HEK293 (cell line): Measurements from ENCODE around the gene RABEP2.

Source experiments
- SCRT1 ChIP-seq: fragments of 450-650 bp; formaldehyde crosslinking; IDR thresholded peaks from 2 replicates; pipeline ENCODE4 v1.5.1; 2016; ENCODE audit warnings: missing biosample characterization, missing genetic modification characterization, borderline replicate concordance
- SP3 ChIP-seq: fragments of 450-650 bp; formaldehyde crosslinking; IDR thresholded peaks from 2 replicates; pipeline ENCODE4 v1.5.1; 2016; ENCODE audit warnings: missing biosample characterization, missing genetic modification characterization
- TRIM28 ChIP-seq: IDR thresholded peaks from 2 replicates; pipeline ENCODE4 v1.6.1; 2011; ENCODE audit warnings: low read length, control low read depth, borderline replicate concordance
- ZNF138 ChIP-seq: fragments of 450-650 bp; formaldehyde crosslinking; IDR thresholded peaks from 2 replicates; pipeline ENCODE4 v1.5.1; 2016; ENCODE audit warnings: missing biosample characterization, missing genetic modification characterization, borderline replicate concordance
- TF ChIP-seq, protein P1 (sequence below): fragments of 450-650 bp; formaldehyde crosslinking; IDR thresholded peaks from 2 replicates; pipeline ENCODE4 v1.5.1; 2016; ENCODE audit warnings: missing biosample characterization, missing genetic modification characterization
- TF ChIP-seq, protein P2 (sequence below): fragments of 450-650 bp; formaldehyde crosslinking; IDR thresholded peaks from 2 replicates; pipeline ENCODE4 v1.5.1; 2017; ENCODE audit warnings: missing biosample characterization, missing genetic modification characterization
- TF ChIP-seq, protein P3 (sequence below): sonication (generic); formaldehyde crosslinking; IDR thresholded peaks from 2 replicates; pipeline ENCODE4 v1.8.1; 2022; ENCODE audit warnings: mild to moderate bottlenecking, moderate library complexity, missing genetic modification reagents
- TF ChIP-seq, protein P4 (sequence below): fragments of 450-650 bp; formaldehyde crosslinking; IDR thresholded peaks from 2 replicates; pipeline ENCODE4 v1.5.1; 2016; ENCODE audit warnings: missing biosample characterization, missing genetic modification characterization
- TF ChIP-seq, protein P5 (sequence below): fragments of 450-650 bp; formaldehyde crosslinking; IDR thresholded peaks from 2 replicates; pipeline ENCODE4 v1.5.1; 2017; ENCODE audit warnings: missing biosample characterization, missing genetic modification characterization
- TF ChIP-seq, protein P6 (sequence below): fragments of 450-650 bp; formaldehyde crosslinking; IDR thresholded peaks from 2 replicates; pipeline ENCODE4 v1.5.1; 2016; ENCODE audit warnings: missing biosample characterization, missing genetic modification characterization

DNA sequence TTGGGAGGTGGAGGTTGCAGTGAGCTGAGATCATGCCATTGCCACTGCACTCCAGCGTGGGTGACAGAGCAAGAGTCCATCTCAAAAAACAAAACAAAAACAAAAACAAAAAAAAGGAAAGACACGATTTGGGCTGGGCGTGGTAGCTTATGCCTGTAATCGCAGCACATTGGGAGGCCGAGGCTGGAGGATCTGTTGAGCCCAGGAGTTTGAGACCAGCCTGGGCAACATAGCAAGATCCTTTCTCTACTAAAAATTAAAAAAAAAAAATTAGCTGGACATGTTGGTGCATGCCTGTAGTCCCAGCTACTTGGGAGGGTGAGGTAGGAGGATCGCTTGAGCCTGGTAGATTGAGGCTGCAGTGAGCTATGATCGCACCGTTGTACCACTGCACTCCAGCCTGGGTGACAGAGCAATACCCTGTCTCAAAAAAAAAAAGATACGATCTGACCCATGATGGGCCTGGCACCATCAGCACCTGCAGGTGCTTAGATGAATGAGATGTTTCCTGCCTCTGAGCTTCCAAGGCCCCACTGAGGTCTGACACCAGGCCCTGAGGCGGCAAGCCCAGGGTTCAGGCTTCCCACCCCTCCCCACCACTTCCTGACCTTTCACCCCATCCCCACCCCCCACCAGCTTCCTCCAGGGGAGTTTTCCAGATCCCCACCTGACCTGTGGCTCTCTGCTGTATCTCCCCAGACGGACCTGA, 25.0 kb downstream of the RABEP2 start:
- TF ChIP-seq SP3 (no peak), ZNF138 (tag by site-specific recombination) (no peak), TRIM28 (no peak), SCRT1 (tag by site-specific recombination) (no peak)
- TF ChIP-seq, protein P1, sequence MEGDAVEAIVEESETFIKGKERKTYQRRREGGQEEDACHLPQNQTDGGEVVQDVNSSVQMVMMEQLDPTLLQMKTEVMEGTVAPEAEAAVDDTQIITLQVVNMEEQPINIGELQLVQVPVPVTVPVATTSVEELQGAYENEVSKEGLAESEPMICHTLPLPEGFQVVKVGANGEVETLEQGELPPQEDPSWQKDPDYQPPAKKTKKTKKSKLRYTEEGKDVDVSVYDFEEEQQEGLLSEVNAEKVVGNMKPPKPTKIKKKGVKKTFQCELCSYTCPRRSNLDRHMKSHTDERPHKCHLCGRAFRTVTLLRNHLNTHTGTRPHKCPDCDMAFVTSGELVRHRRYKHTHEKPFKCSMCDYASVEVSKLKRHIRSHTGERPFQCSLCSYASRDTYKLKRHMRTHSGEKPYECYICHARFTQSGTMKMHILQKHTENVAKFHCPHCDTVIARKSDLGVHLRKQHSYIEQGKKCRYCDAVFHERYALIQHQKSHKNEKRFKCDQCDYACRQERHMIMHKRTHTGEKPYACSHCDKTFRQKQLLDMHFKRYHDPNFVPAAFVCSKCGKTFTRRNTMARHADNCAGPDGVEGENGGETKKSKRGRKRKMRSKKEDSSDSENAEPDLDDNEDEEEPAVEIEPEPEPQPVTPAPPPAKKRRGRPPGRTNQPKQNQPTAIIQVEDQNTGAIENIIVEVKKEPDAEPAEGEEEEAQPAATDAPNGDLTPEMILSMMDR, result no peak
- TF ChIP-seq, protein P2, sequence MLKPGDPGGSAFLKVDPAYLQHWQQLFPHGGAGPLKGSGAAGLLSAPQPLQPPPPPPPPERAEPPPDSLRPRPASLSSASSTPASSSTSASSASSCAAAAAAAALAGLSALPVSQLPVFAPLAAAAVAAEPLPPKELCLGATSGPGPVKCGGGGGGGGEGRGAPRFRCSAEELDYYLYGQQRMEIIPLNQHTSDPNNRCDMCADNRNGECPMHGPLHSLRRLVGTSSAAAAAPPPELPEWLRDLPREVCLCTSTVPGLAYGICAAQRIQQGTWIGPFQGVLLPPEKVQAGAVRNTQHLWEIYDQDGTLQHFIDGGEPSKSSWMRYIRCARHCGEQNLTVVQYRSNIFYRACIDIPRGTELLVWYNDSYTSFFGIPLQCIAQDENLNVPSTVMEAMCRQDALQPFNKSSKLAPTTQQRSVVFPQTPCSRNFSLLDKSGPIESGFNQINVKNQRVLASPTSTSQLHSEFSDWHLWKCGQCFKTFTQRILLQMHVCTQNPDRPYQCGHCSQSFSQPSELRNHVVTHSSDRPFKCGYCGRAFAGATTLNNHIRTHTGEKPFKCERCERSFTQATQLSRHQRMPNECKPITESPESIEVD, result no peak
- TF ChIP-seq, protein P3, sequence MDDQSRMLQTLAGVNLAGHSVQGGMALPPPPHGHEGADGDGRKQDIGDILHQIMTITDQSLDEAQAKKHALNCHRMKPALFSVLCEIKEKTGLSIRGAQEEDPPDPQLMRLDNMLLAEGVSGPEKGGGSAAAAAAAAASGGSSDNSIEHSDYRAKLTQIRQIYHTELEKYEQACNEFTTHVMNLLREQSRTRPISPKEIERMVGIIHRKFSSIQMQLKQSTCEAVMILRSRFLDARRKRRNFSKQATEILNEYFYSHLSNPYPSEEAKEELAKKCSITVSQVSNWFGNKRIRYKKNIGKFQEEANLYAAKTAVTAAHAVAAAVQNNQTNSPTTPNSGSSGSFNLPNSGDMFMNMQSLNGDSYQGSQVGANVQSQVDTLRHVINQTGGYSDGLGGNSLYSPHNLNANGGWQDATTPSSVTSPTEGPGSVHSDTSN (CRISPR knock-in tag), result no peak
- TF ChIP-seq, protein P4, sequence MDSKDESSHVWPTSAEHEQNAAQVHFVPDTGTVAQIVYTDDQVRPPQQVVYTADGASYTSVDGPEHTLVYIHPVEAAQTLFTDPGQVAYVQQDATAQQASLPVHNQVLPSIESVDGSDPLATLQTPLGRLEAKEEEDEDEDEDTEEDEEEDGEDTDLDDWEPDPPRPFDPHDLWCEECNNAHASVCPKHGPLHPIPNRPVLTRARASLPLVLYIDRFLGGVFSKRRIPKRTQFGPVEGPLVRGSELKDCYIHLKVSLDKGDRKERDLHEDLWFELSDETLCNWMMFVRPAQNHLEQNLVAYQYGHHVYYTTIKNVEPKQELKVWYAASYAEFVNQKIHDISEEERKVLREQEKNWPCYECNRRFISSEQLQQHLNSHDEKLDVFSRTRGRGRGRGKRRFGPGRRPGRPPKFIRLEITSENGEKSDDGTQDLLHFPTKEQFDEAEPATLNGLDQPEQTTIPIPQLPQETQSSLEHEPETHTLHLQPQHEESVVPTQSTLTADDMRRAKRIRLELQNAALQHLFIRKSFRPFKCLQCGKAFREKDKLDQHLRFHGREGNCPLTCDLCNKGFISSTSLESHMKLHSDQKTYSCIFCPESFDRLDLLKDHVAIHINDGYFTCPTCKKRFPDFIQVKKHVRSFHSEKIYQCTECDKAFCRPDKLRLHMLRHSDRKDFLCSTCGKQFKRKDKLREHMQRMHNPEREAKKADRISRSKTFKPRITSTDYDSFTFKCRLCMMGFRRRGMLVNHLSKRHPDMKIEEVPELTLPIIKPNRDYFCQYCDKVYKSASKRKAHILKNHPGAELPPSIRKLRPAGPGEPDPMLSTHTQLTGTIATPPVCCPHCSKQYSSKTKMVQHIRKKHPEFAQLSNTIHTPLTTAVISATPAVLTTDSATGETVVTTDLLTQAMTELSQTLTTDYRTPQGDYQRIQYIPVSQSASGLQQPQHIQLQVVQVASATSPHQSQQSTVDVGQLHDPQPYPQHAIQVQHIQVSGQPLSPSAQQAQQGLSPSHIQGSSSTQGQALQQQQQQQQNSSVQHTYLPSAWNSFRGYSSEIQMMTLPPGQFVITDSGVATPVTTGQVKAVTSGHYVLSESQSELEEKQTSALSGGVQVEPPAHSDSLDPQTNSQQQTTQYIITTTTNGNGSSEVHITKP (tag by site-specific recombination), result no peak
- TF ChIP-seq, protein P5, sequence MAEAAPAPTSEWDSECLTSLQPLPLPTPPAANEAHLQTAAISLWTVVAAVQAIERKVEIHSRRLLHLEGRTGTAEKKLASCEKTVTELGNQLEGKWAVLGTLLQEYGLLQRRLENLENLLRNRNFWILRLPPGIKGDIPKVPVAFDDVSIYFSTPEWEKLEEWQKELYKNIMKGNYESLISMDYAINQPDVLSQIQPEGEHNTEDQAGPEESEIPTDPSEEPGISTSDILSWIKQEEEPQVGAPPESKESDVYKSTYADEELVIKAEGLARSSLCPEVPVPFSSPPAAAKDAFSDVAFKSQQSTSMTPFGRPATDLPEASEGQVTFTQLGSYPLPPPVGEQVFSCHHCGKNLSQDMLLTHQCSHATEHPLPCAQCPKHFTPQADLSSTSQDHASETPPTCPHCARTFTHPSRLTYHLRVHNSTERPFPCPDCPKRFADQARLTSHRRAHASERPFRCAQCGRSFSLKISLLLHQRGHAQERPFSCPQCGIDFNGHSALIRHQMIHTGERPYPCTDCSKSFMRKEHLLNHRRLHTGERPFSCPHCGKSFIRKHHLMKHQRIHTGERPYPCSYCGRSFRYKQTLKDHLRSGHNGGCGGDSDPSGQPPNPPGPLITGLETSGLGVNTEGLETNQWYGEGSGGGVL (tag by site-specific recombination), result no peak
- TF ChIP-seq, protein P6, sequence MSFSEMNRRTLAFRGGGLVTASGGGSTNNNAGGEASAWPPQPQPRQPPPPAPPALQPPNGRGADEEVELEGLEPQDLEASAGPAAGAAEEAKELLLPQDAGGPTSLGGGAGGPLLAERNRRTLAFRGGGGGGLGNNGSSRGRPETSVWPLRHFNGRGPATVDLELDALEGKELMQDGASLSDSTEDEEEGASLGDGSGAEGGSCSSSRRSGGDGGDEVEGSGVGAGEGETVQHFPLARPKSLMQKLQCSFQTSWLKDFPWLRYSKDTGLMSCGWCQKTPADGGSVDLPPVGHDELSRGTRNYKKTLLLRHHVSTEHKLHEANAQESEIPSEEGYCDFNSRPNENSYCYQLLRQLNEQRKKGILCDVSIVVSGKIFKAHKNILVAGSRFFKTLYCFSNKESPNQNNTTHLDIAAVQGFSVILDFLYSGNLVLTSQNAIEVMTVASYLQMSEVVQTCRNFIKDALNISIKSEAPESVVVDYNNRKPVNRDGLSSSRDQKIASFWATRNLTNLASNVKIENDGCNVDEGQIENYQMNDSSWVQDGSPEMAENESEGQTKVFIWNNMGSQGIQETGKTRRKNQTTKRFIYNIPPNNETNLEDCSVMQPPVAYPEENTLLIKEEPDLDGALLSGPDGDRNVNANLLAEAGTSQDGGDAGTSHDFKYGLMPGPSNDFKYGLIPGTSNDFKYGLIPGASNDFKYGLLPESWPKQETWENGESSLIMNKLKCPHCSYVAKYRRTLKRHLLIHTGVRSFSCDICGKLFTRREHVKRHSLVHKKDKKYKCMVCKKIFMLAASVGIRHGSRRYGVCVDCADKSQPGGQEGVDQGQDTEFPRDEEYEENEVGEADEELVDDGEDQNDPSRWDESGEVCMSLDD (tag by site-specific recombination), result no peak
